HG02885 (cell line): ENCODE data around the gene GPR39.

Source experiments
- ATAC-seq: cut with Tn5 transposase; IDR thresholded peaks from one replicate; pipeline ENCODE4 v1.9.1; 2021; ENCODE audit warnings: mild to moderate bottlenecking; ENCODE audit not compliant: unreplicated experiment, poor library complexity

Gene GPR39

GRCh38 chr2:132407784-132408183, 8.8 kb upstream of the GPR39 start:
- ATAC-seq, result no peak

GRCh38 chr2:132412021-132412420, 4.6 kb upstream of the GPR39 start:
- no peak for ATAC-seq

GRCh38 chr2:132414081-132414480, 2.5 kb upstream of the GPR39 start:
- ATAC-seq, result no peak

GRCh38 chr2:132415256-132415914, 1.2 kb upstream of the GPR39 start:
- no peak for ATAC-seq

GRCh38 chr2:132415915-132416722, 486 bp upstream of the GPR39 start:
- ATAC-seq, result no peak

GRCh38 chr2:132417430-132418035, 928 bp downstream of the GPR39 start:
- no peak for ATAC-seq

- ATAC-seq, result no peak
Observed at GRCh38 chr2:132419235-132419634, 2.6 kb downstream of the GPR39 start.

GRCh38 chr2:132419941-132420340, 3.3 kb downstream of the GPR39 start:
- no peak for ATAC-seq

GRCh38 chr2:132420816-132421805, 4.5 kb downstream of the GPR39 start:
- ATAC-seq, result no peak

GRCh38 chr2:132422736-132423135, 6.1 kb downstream of the GPR39 start:
- ATAC-seq, result no peak

- ATAC-seq, result no peak
Observed at GRCh38 chr2:132424526-132425121, 8.0 kb downstream of the GPR39 start.

- no peak for ATAC-seq
Observed at GRCh38 chr2:132426033-132426432, 9.4 kb downstream of the GPR39 start.

- no peak for ATAC-seq
Observed at GRCh38 chr2:132426656-132427055, 10.1 kb downstream of the GPR39 start.

GRCh38 chr2:132429351-132429750, 12.7 kb downstream of the GPR39 start:
- no peak for ATAC-seq

GRCh38 chr2:132429941-132430573, 13.5 kb downstream of the GPR39 start:
- no peak for ATAC-seq

GRCh38 chr2:132430895-132431294, 14.3 kb downstream of the GPR39 start:
- no peak for ATAC-seq

GRCh38 chr2:132437852-132438669, 21.5 kb downstream of the GPR39 start:
- no peak for ATAC-seq

GRCh38 chr2:132438691-132439090, 22.1 kb downstream of the GPR39 start:
- ATAC-seq, result no peak
